Umbilical cord (tissue), 2 donors: ENCODE measurements around the gene FANCE. TPM values are rescaled to one million over a fixed set of nuclear protein-coding genes. Genes with fewer than 3 reads are reported as not detected.

ENCODE experiments used
- DNase-seq: peaks from one replicate; pipeline ENCODE4 v3.0.0-alpha.2; 2015; ENCODE audit warnings: low spot score
- total RNA-seq: library from RNA; depleted of rRNA; stranded (reverse); fragments of >200 nt; gene quantifications from one replicate; pipeline ENCODE4 v1.2.3, GENCODE V29; 2014; ENCODE audit warnings: low replicate concordance; ENCODE audit not compliant: insufficient read depth

Gene FANCE
- total RNA-seq, 1 donor from 2014 or later, result 5.1 TPM

DNA sequence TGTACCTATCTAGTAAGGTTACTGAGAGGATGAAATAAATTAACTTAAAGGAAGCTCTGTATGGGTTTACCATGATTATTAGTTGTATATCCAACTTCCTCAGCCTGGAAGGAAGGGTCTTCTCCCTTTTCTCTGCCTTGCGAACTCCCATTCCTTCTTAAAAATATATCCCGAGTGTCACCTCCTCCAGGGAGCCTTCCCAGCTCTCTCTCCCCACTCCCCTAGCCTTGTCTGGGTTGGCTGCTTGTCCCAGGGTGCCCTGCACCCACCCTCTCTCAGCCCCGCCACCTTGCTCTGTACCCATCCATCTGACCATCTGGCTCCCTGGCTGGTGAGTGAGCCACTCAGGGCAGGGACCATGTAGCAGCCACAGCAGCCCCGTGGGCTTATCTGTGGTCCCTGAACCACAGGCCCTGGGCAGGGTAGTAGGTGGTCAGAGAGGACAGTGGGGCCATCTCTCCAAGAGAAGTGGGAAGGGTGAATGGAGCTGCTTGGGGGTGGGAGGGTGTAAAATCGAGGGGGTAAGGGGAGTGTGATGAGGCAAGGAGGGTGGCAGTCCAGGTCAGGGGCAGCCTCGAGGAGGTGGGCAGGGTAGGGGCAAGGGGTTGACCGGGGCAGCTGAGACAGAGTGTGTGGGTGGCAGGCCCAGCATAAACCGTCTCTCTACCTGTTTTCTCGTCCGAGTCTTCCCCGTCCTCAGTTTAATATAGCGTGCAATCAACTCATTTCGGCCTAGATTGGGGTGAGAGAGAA lies 31.9 kb downstream of the FANCE start:
- no peak for DNase-seq

DNA sequence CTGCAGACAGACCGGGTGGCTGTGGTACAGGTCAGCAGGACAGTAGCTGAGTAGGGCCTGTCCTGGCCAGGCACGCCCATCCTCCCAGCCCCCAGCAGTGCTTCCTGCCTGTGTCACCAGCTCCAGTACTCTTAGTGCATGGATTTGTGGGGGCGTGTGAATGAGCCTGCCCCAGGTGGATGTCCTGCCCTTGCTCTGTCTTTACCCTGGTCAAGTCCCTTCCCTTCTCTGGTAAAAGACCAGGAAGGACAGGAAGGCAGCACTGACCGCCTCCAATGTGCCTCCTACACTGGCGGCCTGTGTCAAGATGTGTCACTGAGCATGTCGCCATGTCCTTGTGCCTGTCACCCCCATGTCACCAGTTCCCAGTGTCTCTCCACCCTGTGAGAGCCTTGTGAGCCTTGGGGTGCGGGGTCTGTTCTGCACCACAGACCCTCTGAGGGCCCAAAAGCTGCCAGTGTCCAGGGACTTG lies 32.8 kb downstream of the FANCE start:
- no peak for DNase-seq

GRCh38 chr6:35485402-35485877 lies 33.3 kb downstream of the FANCE start:
- peak; percentile 85 for DNase-seq

DNA sequence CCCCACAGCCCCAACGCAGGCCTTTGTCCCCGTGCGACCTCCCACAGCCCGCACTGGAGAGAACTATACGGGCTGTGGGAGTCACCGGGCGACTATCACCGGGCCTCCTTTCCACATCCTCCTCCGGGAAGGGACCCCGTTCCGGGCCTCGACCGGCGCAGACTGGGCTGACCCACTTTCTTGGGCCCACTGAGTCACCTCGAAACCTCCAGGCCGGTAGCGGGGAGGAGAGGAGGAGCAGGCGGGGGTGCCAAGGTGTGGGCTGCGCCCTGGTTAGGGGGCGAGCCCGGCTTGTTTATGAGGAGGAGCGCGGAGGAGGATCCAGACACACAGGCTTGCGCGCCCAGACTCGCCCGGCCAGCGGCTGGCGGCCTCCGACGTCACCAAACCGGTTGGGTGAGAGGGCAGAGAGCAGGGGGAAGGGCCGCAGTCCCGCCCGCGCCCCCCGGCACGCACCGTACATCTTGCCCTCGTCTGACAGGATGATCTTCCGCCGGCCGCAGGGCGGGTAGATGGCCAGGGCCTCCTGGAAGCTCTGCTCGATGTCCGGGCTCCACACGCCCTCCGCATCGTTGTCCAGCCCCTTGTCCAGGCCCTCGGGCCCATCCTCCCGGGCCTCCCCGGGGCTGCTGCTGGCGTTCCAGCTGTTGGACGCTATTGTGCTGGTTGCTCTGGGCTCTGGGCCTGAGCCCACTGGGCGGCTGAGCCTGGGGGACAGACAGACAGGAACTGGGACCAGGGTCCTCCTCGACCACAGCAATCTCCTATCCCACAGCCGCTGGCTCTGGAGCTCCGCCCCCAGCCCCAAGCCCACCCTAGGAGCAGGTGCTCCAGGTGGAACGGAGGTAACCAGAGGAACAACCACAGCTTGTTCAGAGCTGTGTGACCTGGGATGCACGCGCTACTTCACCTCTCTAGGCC lies 34.1 kb downstream of the FANCE start:
- DNase-seq, result peak; percentile 82

- peak; percentile 64 for DNase-seq
These were observed 35.7 kb downstream of the FANCE start for GRCh38 chr6:35487658-35488516.

GRCh38 chr6:35488517-35488862 lies 36.4 kb downstream of the FANCE start:
- DNase-seq, result no peak

DNA sequence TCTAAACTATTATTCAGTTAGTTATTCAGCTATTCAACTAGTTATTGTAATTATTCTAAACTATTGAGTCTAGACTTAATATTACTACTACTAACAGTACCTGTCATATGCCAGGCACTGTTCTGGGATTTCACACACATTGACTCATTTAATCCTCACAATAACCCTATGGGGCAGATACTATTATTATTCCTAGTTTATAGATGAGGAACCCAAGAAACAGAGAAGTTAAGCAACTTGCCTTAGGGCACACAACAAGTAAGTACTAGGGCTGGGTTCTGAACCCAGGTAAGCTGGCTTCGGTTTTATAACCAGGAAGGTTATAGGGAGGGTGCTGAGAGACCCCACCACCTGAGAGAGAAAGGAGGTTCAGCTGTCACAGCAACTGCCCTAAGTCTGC lies 36.9 kb downstream of the FANCE start:
- DNase-seq, result no peak

DNA sequence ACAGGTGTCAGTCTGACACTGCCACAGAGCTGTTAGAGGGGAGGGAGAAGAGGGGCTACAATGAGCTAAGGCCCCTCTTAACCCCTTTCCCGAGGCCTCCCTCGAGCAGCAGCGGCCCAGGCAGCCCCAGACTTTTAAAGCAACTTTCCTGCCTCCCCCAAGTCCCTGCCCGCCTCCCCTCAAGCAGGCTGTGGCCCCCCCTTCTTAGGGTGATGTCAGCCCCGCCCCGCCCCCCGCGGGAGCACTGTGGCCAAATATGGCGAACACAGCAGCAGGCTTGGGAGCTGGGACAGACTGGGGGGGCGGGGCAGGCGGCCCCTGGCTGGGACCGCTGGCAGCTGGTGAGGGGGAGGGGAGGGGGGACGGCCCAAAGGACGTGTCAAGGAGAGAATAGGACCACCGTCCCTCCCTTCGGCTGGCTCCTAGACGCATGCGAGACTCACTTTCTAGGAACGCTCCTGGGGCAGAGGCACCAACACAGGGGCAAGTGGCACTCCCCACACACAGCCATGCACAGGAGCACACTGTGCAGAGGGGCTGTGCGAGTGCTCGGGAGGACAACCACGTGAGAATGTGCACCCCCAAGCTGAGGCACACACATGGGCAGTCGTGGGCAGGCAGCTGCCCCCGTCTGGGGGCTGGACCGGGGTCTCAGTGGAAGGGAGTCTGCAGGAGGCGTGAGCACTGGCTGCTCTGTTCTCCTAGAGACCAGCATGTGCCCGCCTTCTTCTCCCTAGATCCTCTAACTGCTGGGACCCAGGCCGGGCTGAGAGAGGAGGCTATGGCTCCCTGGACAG lies 38.1 kb downstream of the FANCE start:
- peak; percentile 90 for DNase-seq

DNA sequence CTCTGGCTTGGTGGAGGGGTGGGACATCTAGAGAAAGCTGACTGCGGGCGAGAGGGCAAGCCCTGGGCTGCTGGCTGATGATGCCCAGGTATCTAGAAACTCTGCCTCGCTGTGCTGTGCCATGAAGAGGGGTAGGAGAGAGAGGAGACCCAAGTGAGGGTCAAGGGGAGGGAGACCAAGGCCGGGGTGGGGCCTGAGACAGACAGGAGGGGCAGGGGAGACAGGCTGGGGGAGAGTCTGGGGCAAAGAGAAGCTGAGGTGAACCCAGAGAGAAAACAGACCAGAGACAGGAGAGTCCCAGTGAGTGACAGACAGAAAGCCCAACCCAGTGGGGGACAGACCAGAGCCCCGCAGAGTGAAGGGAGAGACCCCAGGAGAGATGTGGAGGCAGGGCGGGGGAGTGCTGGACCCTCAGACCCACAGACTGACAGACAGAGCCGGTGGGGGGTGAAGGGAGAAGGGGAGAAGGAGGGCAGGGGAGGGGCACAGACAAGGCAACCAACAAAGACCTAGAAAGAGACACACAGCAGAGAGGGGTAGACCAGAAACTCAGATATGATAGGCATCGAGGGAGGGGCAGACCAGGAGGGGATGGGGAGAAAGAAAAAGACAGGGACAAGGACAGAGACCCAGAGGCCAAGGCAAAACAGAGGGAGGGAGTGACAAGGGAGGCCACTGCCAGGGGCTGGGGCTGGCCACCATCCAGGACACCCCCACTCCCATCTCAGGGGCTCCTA lies 38.9 kb downstream of the FANCE start:
- peak; percentile 22 for DNase-seq

DNA sequence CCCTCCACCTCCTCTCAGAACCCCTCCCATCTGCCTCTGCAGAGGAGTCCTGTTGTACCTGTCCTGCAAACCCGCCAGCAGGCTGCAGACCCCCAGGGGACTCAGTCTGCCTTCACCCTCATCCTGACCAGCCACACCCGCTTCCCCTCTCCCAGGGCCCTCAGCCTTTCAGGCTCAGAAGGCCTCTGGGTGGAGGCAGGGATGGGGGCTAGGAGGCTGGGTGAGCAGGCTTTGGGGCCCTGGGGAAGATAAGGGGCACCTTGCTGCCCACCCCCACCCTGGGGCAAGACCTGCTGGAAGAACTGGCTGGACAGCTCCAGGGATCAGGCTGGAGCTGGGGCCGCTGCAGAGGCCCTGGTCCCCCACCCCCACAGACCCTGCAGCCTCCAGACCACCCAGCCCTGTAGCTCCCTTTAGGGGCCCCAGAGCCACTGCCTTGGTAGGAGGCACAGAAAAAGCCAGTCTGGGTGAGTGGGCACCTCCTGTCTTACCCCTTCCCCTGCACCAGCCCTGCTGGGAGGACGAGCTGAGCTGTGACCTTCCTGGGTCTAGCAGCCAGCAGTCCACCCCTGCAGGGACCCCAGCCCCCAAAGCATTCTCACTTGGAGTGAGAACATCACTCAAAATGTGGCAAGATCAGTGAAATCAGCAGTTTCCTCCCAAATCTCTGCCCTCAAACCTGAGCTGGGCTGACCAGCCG lies 39.6 kb downstream of the FANCE start:
- DNase-seq, result peak; percentile 77

DNA sequence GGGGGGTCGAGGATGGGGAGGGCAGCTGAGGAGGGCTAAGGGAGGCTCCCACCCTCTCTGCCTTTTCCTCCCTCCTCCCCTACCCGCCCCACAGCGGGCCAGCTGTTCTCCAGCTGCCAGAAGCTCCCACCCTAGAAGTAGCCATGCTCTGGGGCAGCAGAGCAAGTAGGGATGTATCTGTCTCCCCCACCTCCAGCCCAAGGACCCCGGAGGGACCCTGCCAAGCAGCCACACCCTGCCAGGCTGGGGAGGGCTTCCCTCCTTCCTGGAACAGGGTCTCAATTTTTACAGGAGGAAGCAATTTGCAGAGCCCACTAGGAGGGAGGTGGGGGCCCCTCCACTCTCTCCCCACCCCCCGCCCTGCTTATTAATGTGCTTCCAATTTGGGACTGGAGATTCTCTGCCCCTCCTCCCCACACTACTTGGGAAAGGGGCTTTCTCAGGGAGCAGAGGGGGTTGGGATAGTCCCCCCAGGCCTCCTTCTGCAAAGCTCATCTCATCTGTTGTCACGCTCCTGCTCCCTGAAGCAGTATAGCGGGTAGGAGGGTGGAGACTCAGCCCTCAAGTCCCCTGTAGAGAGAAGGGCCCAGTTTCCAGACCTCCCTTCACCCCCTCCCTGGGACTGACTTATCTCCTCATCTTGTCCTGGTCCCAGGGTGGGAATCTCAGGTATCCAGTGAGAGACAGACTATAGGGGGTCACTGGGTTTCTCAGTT lies 40.3 kb downstream of the FANCE start:
- peak; percentile 79 for DNase-seq

DNA sequence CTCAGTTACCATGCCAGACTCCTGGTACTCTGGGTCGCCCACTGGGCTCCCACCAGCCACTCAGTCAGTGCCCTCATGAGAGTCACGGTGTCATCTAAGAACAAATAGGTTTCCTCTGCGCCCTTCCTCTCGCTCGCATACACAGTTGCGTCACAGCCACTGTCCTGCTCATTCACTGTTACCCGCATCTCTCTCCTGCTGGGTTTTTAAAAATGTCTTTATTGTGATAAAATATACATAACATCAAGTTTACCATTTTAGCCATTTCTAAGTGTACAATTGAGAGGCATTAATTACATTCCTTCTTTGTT lies 40.8 kb downstream of the FANCE start:
- no peak for DNase-seq

DNA sequence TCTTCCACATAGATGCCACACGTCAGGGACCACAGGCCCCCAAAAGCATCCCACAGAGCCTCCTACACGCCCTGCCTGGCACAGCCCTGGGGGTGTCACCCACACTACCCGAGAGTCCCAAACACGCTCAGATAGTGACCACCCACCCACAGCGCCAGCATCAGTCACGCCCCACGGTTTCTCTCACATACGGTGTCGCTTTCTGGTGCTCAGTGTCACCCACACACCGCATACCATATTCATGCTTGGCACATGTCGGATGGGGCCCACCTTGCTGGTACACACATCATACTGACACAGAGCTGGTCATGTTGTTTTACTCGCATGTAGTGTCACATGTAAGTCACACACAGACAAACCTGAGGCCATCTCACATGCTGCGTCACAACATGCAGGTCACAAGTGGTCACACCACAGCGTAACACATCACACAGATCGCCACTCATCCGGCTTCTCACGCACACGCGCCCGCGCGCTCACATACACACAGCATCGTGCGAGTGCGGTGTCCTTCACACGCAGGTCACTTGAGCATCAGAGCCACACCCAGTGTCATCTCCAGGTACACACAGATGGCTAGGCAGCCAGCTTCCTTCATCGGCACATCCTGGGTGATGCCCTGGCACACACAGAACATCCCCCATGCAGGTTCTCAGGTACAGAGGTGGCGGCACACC lies 41.3 kb downstream of the FANCE start:
- DNase-seq, result no peak

DNA sequence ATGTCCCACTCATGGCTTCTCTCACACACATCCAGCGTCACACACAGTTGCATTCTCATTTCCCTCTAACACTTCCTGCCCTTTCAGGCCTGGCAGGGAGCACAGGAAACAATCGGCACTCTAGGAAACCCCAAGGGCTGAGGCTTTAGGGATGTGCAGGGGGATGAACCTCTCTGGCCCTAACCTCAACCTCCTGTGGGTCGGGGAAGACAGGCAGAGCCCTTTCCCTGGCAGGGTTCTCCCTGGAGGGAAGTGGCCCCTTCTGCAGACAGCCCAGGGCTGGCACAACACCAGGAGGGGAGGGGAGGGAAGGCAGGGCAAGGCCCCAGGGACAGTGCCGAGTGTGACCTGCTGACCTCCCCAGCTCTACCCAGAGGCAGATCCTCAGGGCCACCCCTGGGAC lies 42.0 kb downstream of the FANCE start:
- DNase-seq, result peak; percentile 49

- DNase-seq, result peak; percentile 33
These were observed 43.3 kb downstream of the FANCE start for GRCh38 chr6:35495258-35496035.

DNA sequence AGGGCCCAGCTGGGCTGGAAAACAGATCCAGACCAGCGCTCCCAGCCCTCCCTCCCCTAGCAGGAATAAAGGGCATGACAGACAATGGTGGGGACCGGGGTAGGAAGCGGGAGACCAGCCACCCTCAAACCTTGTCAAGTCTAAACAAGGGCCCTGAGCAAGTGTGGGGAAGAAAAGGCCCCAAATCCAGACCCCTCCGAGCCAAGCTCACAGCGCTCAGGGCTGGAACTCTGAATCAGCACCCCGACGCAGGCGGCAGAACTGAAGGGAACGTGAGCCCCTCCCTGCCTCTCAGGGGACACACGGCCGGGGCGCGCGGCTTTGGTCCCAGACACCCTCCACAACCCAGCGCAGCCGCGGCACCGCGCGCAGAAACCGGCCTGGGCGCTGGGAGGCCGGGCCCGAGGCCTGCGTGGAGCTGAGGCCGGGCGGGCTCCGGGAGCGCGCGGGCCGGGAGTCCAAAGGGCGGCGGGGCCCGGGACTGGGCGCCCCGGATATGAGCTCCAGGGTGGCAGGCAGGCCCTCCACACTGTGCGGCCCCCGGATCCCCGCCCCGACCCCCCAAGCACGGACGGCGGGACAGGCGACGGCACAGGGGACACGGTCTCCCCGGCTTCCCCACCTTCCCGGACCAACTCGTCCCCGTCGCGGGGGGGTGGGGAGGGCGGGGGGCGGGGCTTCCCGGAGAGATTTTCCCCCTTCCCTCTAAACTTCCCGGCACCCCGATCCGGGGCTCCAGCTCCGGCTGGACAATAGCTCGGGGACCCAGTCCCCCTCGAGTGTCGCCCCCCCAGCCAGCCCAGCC lies 44.1 kb downstream of the FANCE start:
- DNase-seq, result peak; percentile 64
